ENCODE data around the gene DNAJC28.

DNA sequence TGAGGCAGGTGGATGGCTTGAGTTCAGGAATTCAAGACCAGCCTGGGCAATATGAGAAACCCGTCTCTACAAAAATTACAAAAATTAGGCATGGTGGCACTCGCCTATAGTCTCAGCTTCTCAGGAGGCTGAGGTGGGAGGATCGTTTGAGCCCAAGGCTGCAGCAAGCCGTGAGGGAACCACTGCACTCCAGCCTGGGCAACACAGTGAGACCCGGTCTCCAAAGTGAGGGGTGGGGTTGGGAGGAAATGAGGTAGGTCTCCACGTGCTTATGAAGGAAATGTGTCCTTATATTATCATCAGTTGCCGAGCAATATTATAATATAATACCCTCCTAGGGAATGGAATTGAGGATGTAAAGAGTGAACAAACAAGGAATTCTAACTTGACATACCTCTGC, 14.4 kb downstream of the DNAJC28 start:
- no peak for TF ChIP-seq POLR2A (IDR thresholded peaks at IDR 0.05)
- TF ChIP-seq, protein P1, sequence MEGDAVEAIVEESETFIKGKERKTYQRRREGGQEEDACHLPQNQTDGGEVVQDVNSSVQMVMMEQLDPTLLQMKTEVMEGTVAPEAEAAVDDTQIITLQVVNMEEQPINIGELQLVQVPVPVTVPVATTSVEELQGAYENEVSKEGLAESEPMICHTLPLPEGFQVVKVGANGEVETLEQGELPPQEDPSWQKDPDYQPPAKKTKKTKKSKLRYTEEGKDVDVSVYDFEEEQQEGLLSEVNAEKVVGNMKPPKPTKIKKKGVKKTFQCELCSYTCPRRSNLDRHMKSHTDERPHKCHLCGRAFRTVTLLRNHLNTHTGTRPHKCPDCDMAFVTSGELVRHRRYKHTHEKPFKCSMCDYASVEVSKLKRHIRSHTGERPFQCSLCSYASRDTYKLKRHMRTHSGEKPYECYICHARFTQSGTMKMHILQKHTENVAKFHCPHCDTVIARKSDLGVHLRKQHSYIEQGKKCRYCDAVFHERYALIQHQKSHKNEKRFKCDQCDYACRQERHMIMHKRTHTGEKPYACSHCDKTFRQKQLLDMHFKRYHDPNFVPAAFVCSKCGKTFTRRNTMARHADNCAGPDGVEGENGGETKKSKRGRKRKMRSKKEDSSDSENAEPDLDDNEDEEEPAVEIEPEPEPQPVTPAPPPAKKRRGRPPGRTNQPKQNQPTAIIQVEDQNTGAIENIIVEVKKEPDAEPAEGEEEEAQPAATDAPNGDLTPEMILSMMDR (IDR thresholded peaks at IDR 0.05) = no peak

All from testis (tissue), 2 donors.